GM12865 (cell line): ENCODE data around the gene GGTLC2.
"Not testable (repeated sequence)": the region's sequence is repeated elsewhere in the genome, so short reads cannot be mapped to it uniquely, and the experiment has no call there.

Experiments
- DNase-seq: peaks from one replicate; pipeline ENCODE4 v3.0.0; 2010; ENCODE audit warnings: low read depth
- H3K4me3 ChIP-seq: 2 replicates; pipeline ENCODE4 v1.5.1; 2011; ENCODE audit warnings: mild to moderate bottlenecking, low read depth, low read length, control low read depth
- CTCF ChIP-seq: IDR thresholded peaks from 2 replicates; pipeline ENCODE4 v1.5.1; 2011; ENCODE audit warnings: low read length, control low read depth, low read depth, inconsistent platforms; ENCODE audit not compliant: insufficient read depth; ENCODE audit errors: missing control alignments

The GGTLC2 gene

GRCh38 chr22:22619765-22620414, 24.5 kb upstream of the GGTLC2 start:
- H3K4me3 ChIP-seq, result no peak overlapping the region
- no peak for TF ChIP-seq CTCF
- DNase-seq, result no peak

GRCh38 chr22:22628546-22629495, 15.6 kb upstream of the GGTLC2 start:
- not testable (repeated sequence) for H3K4me3 ChIP-seq, DNase-seq

- H3K4me3 ChIP-seq, DNase-seq: not testable (repeated sequence)
Measured at GRCh38 chr22:22631223-22631652, 13.2 kb upstream of the GGTLC2 start.

GRCh38 chr22:22632226-22632625, 12.2 kb upstream of the GGTLC2 start:
- not testable (repeated sequence) for DNase-seq, H3K4me3 ChIP-seq

- not testable (repeated sequence) for H3K4me3 ChIP-seq, DNase-seq
Measured at GRCh38 chr22:22633533-22633932, 10.9 kb upstream of the GGTLC2 start.

- not testable (repeated sequence) for H3K4me3 ChIP-seq, DNase-seq
Measured at GRCh38 chr22:22636260-22636659, 8.2 kb upstream of the GGTLC2 start.

- H3K4me3 ChIP-seq, result not testable (repeated sequence)
Measured at GRCh38 chr22:22638313-22638712, 6.1 kb upstream of the GGTLC2 start.

GRCh38 chr22:22642255-22642654, 2.2 kb upstream of the GGTLC2 start:
- H3K4me3 ChIP-seq, DNase-seq: not testable (repeated sequence)

More at GRCh38 chr22:22638313-22638712, 6.1 kb upstream of the GGTLC2 start:
- not testable (repeated sequence) for DNase-seq

- H3K4me3 ChIP-seq, DNase-seq: not testable (repeated sequence)
Measured at GRCh38 chr22:22645969-22646368, 1.6 kb downstream of the GGTLC2 start.

- DNase-seq, result not testable (repeated sequence)
Measured at GRCh38 chr22:22647952-22648351, 3.5 kb downstream of the GGTLC2 start.

GRCh38 chr22:22648863-22649536, 4.6 kb downstream of the GGTLC2 start:
- DNase-seq, H3K4me3 ChIP-seq: not testable (repeated sequence)

More at GRCh38 chr22:22647952-22648351, 3.5 kb downstream of the GGTLC2 start:
- not testable (repeated sequence) for H3K4me3 ChIP-seq

GRCh38 chr22:22649761-22650160, 5.3 kb downstream of the GGTLC2 start:
- not testable (repeated sequence) for DNase-seq, H3K4me3 ChIP-seq

- DNase-seq, H3K4me3 ChIP-seq: not testable (repeated sequence)
Measured at GRCh38 chr22:22650398-22650797, 6.0 kb downstream of the GGTLC2 start.

- not testable (repeated sequence) for H3K4me3 ChIP-seq
Measured at GRCh38 chr22:22650803-22651515, 6.5 kb downstream of the GGTLC2 start.

GRCh38 chr22:22651593-22651992, 7.2 kb downstream of the GGTLC2 start:
- not testable (repeated sequence) for DNase-seq, H3K4me3 ChIP-seq

More at GRCh38 chr22:22650803-22651515, 6.5 kb downstream of the GGTLC2 start:
- not testable (repeated sequence) for DNase-seq

- H3K4me3 ChIP-seq, DNase-seq: not testable (repeated sequence)
Measured at GRCh38 chr22:22652102-22652501, 7.7 kb downstream of the GGTLC2 start.

GRCh38 chr22:22652573-22652972, 8.2 kb downstream of the GGTLC2 start:
- not testable (repeated sequence) for H3K4me3 ChIP-seq, DNase-seq
